BE2C (cell line): ENCODE results near the gene B4GALNT2.
"Not testable (repeated sequence)": the region's sequence is repeated elsewhere in the genome, so short reads cannot be mapped to it uniquely, and the experiment has no call there.

Source experiments
- DNase-seq: peaks from one replicate; pipeline ENCODE4 v3.0.0-alpha.2; 2020
- H3K27me3 ChIP-seq: fragments of 250-450 bp; sonication (Bioruptor Pico); 2 replicates; pipeline ENCODE4 v1.5.1; 2020; ENCODE audit warnings: mild to moderate bottlenecking
- H3K36me3 ChIP-seq: fragments of 250-450 bp; sonication (Bioruptor Pico); 2 replicates; pipeline ENCODE4 v1.5.1; 2020; ENCODE audit warnings: mild to moderate bottlenecking
- H3K4me1 ChIP-seq: fragments of 250-450 bp; sonication (Bioruptor Pico); 2 replicates; pipeline ENCODE4 v1.5.1; 2020
- H3K4me3 ChIP-seq: 2 replicates; pipeline ENCODE4 v1.5.1; 2011; ENCODE audit warnings: low read depth, low read length
- H3K9me3 ChIP-seq: fragments of 250-450 bp; sonication (Bioruptor Pico); 2 replicates; pipeline ENCODE4 v1.5.1; 2020
- TF ChIP-seq, protein P1 (sequence below): IDR thresholded peaks from 2 replicates; pipeline ENCODE4 v1.5.1; 2012; ENCODE audit warnings: mild to moderate bottlenecking, low read depth, low read length

Gene B4GALNT2

DNA sequence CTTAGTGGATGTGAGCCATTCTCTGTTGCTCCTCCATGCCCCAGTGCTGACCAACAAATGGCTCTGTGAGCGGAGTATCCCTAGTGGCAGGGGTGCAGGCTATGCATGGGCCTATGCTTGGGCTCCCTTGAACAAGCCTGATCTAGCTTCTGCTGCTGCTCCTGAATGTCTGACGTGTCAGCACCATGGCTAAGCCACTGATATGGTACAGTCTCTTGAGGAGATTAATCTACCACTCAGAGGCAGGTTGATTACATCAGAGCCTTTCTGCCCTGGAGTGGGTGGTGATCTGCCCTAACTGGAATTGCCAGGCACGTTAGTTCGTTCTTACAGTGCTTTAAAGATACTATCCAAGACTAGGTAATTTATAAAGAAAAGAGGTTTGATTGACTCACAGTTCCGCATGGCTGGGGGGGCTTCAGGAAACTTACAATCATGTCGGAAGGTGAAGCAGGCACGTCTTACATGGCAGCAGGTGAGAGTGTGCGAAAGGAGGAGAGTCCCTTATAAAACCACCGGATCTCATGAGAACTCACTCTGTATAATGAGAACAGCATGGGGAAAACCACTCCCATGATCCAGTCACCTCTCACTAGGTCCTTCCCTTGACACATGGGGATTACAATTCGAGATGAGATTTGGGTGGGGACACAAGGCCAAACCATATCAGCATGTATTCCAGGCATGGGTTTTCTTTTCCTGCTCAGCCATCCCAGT lies 41.5 kb upstream of the B4GALNT2 start:
- TF ChIP-seq, protein P1, sequence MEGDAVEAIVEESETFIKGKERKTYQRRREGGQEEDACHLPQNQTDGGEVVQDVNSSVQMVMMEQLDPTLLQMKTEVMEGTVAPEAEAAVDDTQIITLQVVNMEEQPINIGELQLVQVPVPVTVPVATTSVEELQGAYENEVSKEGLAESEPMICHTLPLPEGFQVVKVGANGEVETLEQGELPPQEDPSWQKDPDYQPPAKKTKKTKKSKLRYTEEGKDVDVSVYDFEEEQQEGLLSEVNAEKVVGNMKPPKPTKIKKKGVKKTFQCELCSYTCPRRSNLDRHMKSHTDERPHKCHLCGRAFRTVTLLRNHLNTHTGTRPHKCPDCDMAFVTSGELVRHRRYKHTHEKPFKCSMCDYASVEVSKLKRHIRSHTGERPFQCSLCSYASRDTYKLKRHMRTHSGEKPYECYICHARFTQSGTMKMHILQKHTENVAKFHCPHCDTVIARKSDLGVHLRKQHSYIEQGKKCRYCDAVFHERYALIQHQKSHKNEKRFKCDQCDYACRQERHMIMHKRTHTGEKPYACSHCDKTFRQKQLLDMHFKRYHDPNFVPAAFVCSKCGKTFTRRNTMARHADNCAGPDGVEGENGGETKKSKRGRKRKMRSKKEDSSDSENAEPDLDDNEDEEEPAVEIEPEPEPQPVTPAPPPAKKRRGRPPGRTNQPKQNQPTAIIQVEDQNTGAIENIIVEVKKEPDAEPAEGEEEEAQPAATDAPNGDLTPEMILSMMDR = no peak
- Histone ChIP-seq H3K4me3 (no peak overlapping the region), H3K9me3 (no peaks in the 10 kb centered on the region), H3K27me3 (peaks cover 9% of the 10 kb centered on the region), H3K36me3 (no peaks in the 10 kb centered on the region), H3K4me1 (no peaks in the 10 kb centered on the region)
- DNase-seq = no peak

DNA sequence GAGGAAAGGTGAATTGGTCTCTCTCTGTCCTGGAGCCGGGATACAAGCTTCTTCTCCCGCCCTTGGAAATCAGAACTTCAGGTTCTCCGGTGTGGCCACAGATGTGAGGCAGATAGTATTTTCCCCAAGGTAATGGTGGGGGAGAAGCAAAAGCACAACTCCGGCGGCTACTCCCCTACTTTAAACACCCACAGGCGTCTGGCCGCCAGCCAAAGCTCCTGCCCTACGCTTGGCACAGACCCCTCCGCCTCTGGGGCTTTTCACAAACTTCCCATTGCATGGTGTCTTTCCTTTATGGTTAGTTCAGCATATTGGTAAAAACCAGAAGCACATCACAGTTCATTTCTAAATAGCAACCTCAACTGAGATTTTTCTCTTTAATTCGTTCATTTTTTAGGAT lies 39.4 kb upstream of the B4GALNT2 start:
- no peak overlapping the region for H3K4me3 ChIP-seq
- TF ChIP-seq, protein P1 = no peak

DNA sequence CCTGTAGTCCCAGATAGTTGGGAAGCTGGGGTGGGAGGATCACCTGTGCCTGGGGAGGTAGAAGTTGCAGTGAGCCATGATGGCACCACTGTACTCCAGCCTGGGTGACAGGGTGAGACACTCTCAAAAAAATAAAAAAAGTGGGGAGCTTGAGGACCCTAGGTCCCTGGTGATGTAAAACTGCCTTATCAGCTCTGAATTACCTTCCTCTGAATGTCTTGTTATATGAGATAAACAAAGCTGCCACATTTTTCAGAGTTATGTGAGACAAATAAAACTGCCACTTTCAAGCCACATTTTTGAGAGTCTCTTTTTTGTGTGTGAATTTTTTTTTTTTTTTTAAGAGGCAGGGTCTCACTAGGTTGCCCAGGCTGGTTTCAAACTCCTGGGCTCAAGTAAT lies 32.0 kb upstream of the B4GALNT2 start:
- no peaks in the 10 kb centered on the region for H3K9me3 ChIP-seq
- H3K4me3 ChIP-seq = no peak overlapping the region
- H3K36me3 ChIP-seq = no peaks in the 10 kb centered on the region
- TF ChIP-seq, protein P1 = no peak
- DNase-seq = no peak
- H3K27me3 ChIP-seq = peaks cover 12% of the 10 kb centered on the region
- no peaks in the 10 kb centered on the region; the same call in 1 of the 2 replicates for H3K4me1 ChIP-seq

More for the DNA sequence above, 39.4 kb upstream of the B4GALNT2 start:
- Histone ChIP-seq H3K4me1 (no peaks in the 10 kb centered on the region), H3K27me3 (peaks cover 9% of the 10 kb centered on the region), H3K36me3 (no peaks in the 10 kb centered on the region), H3K9me3 (no peaks in the 10 kb centered on the region)
- DNase-seq = peak; percentile 34

DNA sequence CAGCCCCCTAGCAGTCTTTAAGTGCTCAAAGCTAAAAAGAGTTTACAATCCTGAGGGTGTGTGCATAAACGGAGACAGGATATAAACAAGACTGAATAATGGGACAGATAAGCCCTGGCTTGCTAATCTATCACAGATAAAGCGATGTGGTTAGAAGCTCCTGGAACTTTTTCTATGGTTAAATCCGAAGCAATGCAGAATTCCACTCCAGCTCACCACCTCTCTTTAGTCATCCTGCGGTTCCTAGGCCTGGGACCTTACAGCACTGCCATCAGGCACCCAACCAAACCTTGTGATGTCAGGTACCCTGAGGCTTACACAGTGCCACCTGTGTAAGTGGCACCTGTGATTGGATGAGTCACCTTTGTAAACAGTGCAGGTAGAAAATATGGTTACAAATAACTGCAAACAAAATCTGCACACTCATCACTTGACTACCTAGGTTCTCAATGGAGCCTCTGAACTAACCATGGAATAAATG lies 31.5 kb upstream of the B4GALNT2 start:
- Histone ChIP-seq H3K9me3 (no peaks in the 10 kb centered on the region), H3K36me3 (no peaks in the 10 kb centered on the region), H3K4me3 (no peak overlapping the region), H3K27me3 (peaks cover 14% of the 10 kb centered on the region), H3K4me1 (no peaks in the 10 kb centered on the region; the same call in 1 of the 2 replicates)
- TF ChIP-seq, protein P1 = no peak
- no peak for DNase-seq

DNA sequence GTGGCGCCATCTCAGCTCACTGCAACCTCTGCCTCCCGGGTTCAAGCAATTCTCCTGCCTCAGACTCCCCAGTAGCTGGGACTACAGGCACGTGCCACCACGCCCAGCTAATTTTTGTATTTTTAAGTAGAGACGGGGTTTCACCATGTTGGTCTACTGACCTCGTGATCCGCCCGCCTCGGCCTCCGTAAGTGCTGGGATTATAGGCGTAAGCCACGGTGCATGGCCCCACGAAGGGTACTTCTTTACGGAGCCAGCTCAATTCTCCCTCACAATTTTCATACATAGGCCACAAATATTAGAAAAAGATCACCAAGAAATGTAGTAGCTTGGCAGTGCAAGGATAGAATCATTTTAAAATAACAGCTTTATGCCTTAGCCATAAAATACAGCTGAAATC lies 29.2 kb upstream of the B4GALNT2 start:
- H3K9me3 ChIP-seq, H3K4me1 ChIP-seq, H3K4me3 ChIP-seq, DNase-seq, H3K36me3 ChIP-seq: not testable (repeated sequence)
- H3K27me3 ChIP-seq = peaks cover 17% of the 10 kb centered on the region

DNA sequence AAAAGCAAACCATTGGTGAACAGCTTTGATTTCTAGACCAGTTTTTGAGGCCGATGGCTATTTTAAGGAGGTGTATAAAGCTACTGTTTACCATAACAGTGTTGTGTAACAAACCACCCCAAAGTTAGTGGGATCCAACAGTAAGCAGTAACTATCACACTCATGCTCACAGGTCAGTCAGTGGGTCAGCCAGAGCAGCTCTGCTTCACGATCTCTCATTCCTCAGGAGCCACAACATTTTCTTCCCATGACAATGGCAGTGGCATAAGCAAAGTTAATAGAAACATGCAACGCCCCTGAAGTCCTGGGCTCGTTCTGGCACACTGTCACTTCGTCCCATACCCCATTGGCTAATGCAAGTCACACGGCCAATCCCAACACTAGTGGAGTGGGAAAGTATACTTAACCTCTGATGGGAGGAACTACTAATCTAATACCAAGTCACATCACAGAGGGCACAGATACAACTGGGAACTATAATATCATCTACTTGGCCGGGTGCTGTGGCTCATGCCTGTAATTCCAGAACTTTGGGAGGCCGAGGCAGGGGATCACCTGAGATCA lies 28.0 kb upstream of the B4GALNT2 start:
- peaks cover 17% of the 10 kb centered on the region for H3K27me3 ChIP-seq
- no peaks in the 10 kb centered on the region for H3K36me3 ChIP-seq
- TF ChIP-seq, protein P1 = no peak
- no peak overlapping the region for H3K4me3 ChIP-seq
- no peaks in the 10 kb centered on the region; the same call in 1 of the 2 replicates for H3K4me1 ChIP-seq
- DNase-seq = no peak
- no peaks in the 10 kb centered on the region for H3K9me3 ChIP-seq
